HepG2 (cell line): Measurements from ENCODE around the gene ZBTB34. TPM values are rescaled to one million over a fixed set of nuclear protein-coding genes. Genes with fewer than 3 reads are reported as not detected.

Experiments
- ATAC-seq: fragments of 200-7000 bp; cut with Tn5 transposase; 3 replicates; pipeline ENCODE4 v1.9.1; 2020; ENCODE audit warnings: mild to moderate bottlenecking, moderate library complexity
- BruUV-seq: library from RNA; stranded (reverse); fragments of 400-500 nt; replicated peaks from 2 replicates; lab custom pipeline; 2021; lab: Mats Ljungman, UMichigan
- CTCF ChIA-PET: fragments of 300-600 bp; formaldehyde crosslinking; extraction: SDS; loops from one replicate; lab custom pipeline; 2021; ENCODE audit warnings: low total read pairs, inconsistent platforms, low intra/inter-chr PET ratio; lab: Yijun Ruan, JAX
- POLR2A ChIA-PET: fragments of 350-600 bp; sonication (Branson Sonifier 250); formaldehyde crosslinking; loops from one replicate; lab custom pipeline; 2020; ENCODE audit warnings: antibody characterized with exemption, inconsistent platforms; lab: Yijun Ruan, JAX
- DNase-seq: peaks from one replicate; pipeline ENCODE4 v3.0.0-alpha.2; 2015; ENCODE audit warnings: low spot score
- FAIRE-seq: peaks from 3 replicates; lab custom pipeline; 2011; peaks lifted over from hg19 to GRCh38; lab: Jason Lieb, UNC
- H2AFZ ChIP-seq: one replicate; pipeline ENCODE4 v1.6.1; 2011; ENCODE audit warnings: low read length, inconsistent platforms
- H3K27ac ChIP-seq: fragments of 300-600 bp; 3 replicates; pipeline ENCODE4 v1.8.0; 2011; ENCODE audit warnings: mixed run types, mild to moderate bottlenecking, mixed read lengths, low read length, inconsistent platforms; ENCODE audit not compliant: insufficient read depth; ENCODE audit errors: extremely low read length
- H3K27me3 ChIP-seq, 2 experiments: fragments of 200-600 bp in 1 of 2; 2 replicates in 1 of 2; 3 replicates in 1 of 2; pipeline versions ENCODE4 v1.6.0 to v1.8.0; 2011; ENCODE audit warnings: low read length in 2 of 2, mild to moderate bottlenecking in 2 of 2, moderate library complexity in 2 of 2, inconsistent platforms in 1 of 2; ENCODE audit not compliant: insufficient read depth in 2 of 2, control insufficient read depth in 1 of 2
- H3K36me3 ChIP-seq, 2 experiments: fragments of 200-600 bp in 1 of 2; replicated peaks in 1 of 2; 2 replicates in 1 of 2; 3 replicates in 1 of 2; pipeline versions ENCODE4 v1.5.1 to v1.8.0; 2011; ENCODE audit warnings: low read length in 2 of 2, inconsistent platforms in 1 of 2; ENCODE audit not compliant: insufficient read depth in 2 of 2, control insufficient read depth in 1 of 2
- H3K4me1 ChIP-seq: 2 replicates; pipeline ENCODE4 v1.5.1; 2012; ENCODE audit warnings: low read length, inconsistent platforms; ENCODE audit not compliant: insufficient read depth
- H3K4me2 ChIP-seq: 2 replicates; pipeline ENCODE4 v1.6.0; 2011; ENCODE audit warnings: low read depth, low read length, inconsistent platforms
- H3K4me3 ChIP-seq, 3 experiments: fragments of 200-600 bp in 1 of 3; sonication (generic), shearing (Covaris generic) in 1 of 3; replicated peaks in 1 of 3; 2 replicates each; pipeline ENCODE4 v1.5.1; 2011 to 2016; ENCODE audit warnings: low read length in 3 of 3, inconsistent platforms in 2 of 3, low read depth in 2 of 3, mild to moderate bottlenecking in 2 of 3, control low read depth in 1 of 3, mixed read lengths in 1 of 3; ENCODE audit not compliant: insufficient read depth in 1 of 3
- H3K79me2 ChIP-seq: one replicate; pipeline ENCODE4 v1.6.1; 2011; ENCODE audit warnings: low read length, inconsistent platforms; ENCODE audit not compliant: insufficient read depth
- H3K9ac ChIP-seq: 2 replicates; pipeline ENCODE4 v1.6.0; 2011; ENCODE audit warnings: mild to moderate bottlenecking, low read depth, low read length, inconsistent platforms; ENCODE audit not compliant: insufficient read depth
- H3K9me3 ChIP-seq: 2 replicates; pipeline ENCODE4 v1.5.1; 2012; ENCODE audit warnings: mild to moderate bottlenecking, low read length
- H4K20me1 ChIP-seq: 2 replicates; pipeline ENCODE4 v1.6.0; 2011; ENCODE audit warnings: inconsistent platforms, mild to moderate bottlenecking, low read length, moderate library complexity; ENCODE audit not compliant: insufficient read depth
- DRAP1 ChIP-seq: IDR thresholded peaks from 2 replicates; pipeline ENCODE4 v1.6.1; 2016; ENCODE audit warnings: missing genetic modification reagents, missing compliant biosample characterization
- GZF1 ChIP-seq: sonication (generic); formaldehyde crosslinking; IDR thresholded peaks from 2 replicates; pipeline ENCODE4 v1.5.1; 2020; ENCODE audit warnings: mild to moderate bottlenecking, missing genetic modification reagents
- MTF1 ChIP-seq: sonication (generic); formaldehyde crosslinking; IDR thresholded peaks from 2 replicates; pipeline ENCODE4 v1.5.0; 2020; ENCODE audit warnings: missing genetic modification reagents
- NPAS2 ChIP-seq: sonication (generic); formaldehyde crosslinking; IDR thresholded peaks from 2 replicates; pipeline ENCODE4 v1.8.0; 2022; ENCODE audit warnings: mild to moderate bottlenecking, missing genetic modification reagents, borderline replicate concordance
- REPIN1 ChIP-seq: sonication (generic); formaldehyde crosslinking; IDR thresholded peaks from 2 replicates; pipeline ENCODE4 v1.8.0; 2022; ENCODE audit warnings: missing genetic modification reagents, low read depth, mild to moderate bottlenecking, borderline replicate concordance
- SIX1 ChIP-seq: sonication (generic); formaldehyde crosslinking; IDR thresholded peaks from 2 replicates; pipeline ENCODE4 v1.4.0; 2020; ENCODE audit warnings: missing genetic modification reagents, borderline replicate concordance
- SMAD9 ChIP-seq: sonication (generic); formaldehyde crosslinking; IDR thresholded peaks from 2 replicates; pipeline ENCODE4 v1.5.1; 2020; ENCODE audit warnings: mild to moderate bottlenecking, missing genetic modification reagents
- ZBTB3 ChIP-seq: sonication (generic); formaldehyde crosslinking; IDR thresholded peaks from 2 replicates; pipeline ENCODE4 v1.4.0; 2020; ENCODE audit warnings: low read depth, mild to moderate bottlenecking, moderate library complexity, missing genetic modification reagents, borderline replicate concordance
- ZC3H4 ChIP-seq: sonication (generic); formaldehyde crosslinking; IDR thresholded peaks from 2 replicates; pipeline ENCODE4 v1.4.0; 2020; ENCODE audit warnings: missing genetic modification reagents, borderline replicate concordance
- ZFP37 ChIP-seq: sonication (generic); formaldehyde crosslinking; IDR thresholded peaks from 2 replicates; pipeline ENCODE4 v1.4.0; 2020; ENCODE audit warnings: missing genetic modification reagents, borderline replicate concordance
- ZNF460 ChIP-seq: sonication (generic); formaldehyde crosslinking; IDR thresholded peaks from 2 replicates; pipeline ENCODE4 v1.5.1; 2020; ENCODE audit warnings: missing genetic modification reagents, mild to moderate bottlenecking, borderline replicate concordance
- ZNF609 ChIP-seq: sonication (generic); formaldehyde crosslinking; IDR thresholded peaks from 2 replicates; pipeline ENCODE4 v1.4.0; 2020; ENCODE audit warnings: mild to moderate bottlenecking, missing genetic modification reagents, borderline replicate concordance
- WGBS: methylation state at CpG from one replicate; pipeline ENCODE4 v1.1.6; 2017; ENCODE audit warnings: low lambda C conversion rate; 5-methylcytosine and 5-hydroxymethylcytosine counted together
- in situ Hi-C: cut with HindIII; loops from 2 replicates; pipeline ENCODE4 v1.10.0; 2017; ENCODE audit warnings: low pct_unique_long_range_greater_than_20kb; ENCODE audit not compliant: extremely low pct_ligation_motif_present
- intact Hi-C: fragments of 100-400 bp; cut with micrococcal nuclease; formaldehyde crosslinking; loops from one replicate; pipeline ENCODE4 v1.10.0; 2022; ENCODE audit not compliant: unreplicated experiment
- polyA plus RNA-seq, 8 experiments: library from polyadenylated mRNA; depleted of rRNA in 3 of 8; stranded (reverse) in 7 of 8; unstranded in 1 of 8; fragments of >200 nt; fragmentation: Illumina TruSeq in 4 of 8; extraction: Trizol in 4 of 8; gene quantifications; 2 replicates each; pipeline versions ENCODE4 v1.2.1 to v1.2.3, GENCODE V29; 2011 to 2016; ENCODE audit warnings: low read depth in 4 of 8, missing spikeins in 1 of 8, mixed read lengths in 1 of 8; ENCODE audit not compliant: insufficient read depth in 1 of 8
- total RNA-seq, 5 experiments: library from RNA; depleted of rRNA; stranded (reverse); fragments of >200 nt; fragmentation: Illumina TruSeq; extraction: Trizol; gene quantifications; 2 replicates each; pipeline ENCODE4 v1.2.3, GENCODE V29; 2016; ENCODE audit warnings: low read depth in 1 of 5

ZBTB34 gene
- total and polyA plus RNA-seq, 2 of the 13 experiments (the other 11 are each of a cell fraction or from before 2014, with no cell fraction given): 5.9 to 8.7 TPM

GRCh38 chr9:126842977-126843799, 17.3 kb upstream of the ZBTB34 start:
- Histone ChIP-seq H3K27me3 (0 out of 5 replicates have a peak, but pooled peaks cover 0 to 1% of the 10 kb centered on the region in 2 experiments), H3K4me2 (no peak overlapping the region), H2AFZ (no peak overlapping the region), H3K4me1 (no peaks in the 10 kb centered on the region), H3K79me2 (no peaks in the 10 kb centered on the region), H3K9ac (no peak overlapping the region), H4K20me1 (no peaks in the 10 kb centered on the region), H3K36me3 (peaks cover 1 to 2% of the 10 kb centered on the region in 2 experiments; a peak in 1 of 5 replicates), H3K9me3 (no peaks in the 10 kb centered on the region), H3K4me3 (no peak overlapping the region), H3K27ac (no peak overlapping the region)
- POLR2A ChIA-PET: no interaction called here
- no TSS peak for BruUV-seq
- CTCF ChIA-PET: no interaction called here
- intact Hi-C loops (no loop called here), in situ Hi-C loops (no loop called here)
- WGBS: 88% methylated on average over 9 of the region's 10 CpGs
- FAIRE-seq: no peak
- ATAC-seq: no peak
- DNase-seq: no peak
- TF ChIP-seq REPIN1 (CRISPR knock-in tag) (no peak), ZBTB3 (CRISPR knock-in tag) (no peak), MTF1 (no peak), ZFP37 (no peak), ZC3H4 (CRISPR knock-in tag) (no peak), SMAD9 (CRISPR knock-in tag) (no peak), ZNF609 (CRISPR knock-in tag) (no peak), NPAS2 (CRISPR knock-in tag) (no peak), GZF1 (CRISPR knock-in tag) (no peak), SIX1 (CRISPR knock-in tag) (no peak), DRAP1 (CRISPR knock-in tag) (no peak), ZNF460 (CRISPR knock-in tag) (no peak)
